ENCODE results near the gene CLK2.
"Not testable (repeated sequence)": the region's sequence is repeated elsewhere in the genome, so short reads cannot be mapped to it uniquely, and the experiment has no call there.

DNA sequence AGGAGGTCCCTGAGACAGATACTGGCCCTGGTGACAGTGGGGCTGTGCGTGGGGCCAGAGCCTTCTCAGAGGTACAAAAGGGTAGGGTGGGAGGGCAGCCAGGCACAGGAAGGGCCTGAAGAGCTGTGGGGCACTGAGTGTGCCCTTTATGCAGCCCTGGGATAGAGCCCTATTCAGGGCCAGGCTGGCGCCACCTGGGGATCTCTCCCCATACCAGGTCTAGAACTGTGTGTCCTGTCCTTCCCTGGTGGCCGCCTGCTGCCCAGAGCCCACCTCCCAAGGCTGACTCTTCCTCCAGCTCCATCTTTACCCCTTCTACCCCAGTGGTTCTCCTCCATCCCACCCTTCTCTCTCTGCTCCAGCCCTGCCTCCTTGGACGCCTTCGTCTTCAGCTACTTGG is 39.8 kb downstream of the CLK2 start:
- TF ChIP-seq CREM (IDR thresholded peaks at IDR 0.05); CREM (CRISPR knock-in tag; IDR thresholded peaks at IDR 0.05); ZNF501 (CRISPR knock-in tag; IDR thresholded peaks at IDR 0.05); ZNF432 (CRISPR knock-in tag; IDR thresholded peaks at IDR 0.05; ENCODE audit: borderline replicate concordance); PLRG1 (conservative IDR thresholded peaks at IDR 0.05); ARID2 (CRISPR knock-in tag; IDR thresholded peaks at IDR 0.05; ENCODE audit: borderline replicate concordance); ZBTB21 (CRISPR knock-in tag; IDR thresholded peaks at IDR 0.05); ZMYM4 (CRISPR knock-in tag; IDR thresholded peaks at IDR 0.05): not testable (repeated sequence)
- TF ChIP-seq, protein P1, sequence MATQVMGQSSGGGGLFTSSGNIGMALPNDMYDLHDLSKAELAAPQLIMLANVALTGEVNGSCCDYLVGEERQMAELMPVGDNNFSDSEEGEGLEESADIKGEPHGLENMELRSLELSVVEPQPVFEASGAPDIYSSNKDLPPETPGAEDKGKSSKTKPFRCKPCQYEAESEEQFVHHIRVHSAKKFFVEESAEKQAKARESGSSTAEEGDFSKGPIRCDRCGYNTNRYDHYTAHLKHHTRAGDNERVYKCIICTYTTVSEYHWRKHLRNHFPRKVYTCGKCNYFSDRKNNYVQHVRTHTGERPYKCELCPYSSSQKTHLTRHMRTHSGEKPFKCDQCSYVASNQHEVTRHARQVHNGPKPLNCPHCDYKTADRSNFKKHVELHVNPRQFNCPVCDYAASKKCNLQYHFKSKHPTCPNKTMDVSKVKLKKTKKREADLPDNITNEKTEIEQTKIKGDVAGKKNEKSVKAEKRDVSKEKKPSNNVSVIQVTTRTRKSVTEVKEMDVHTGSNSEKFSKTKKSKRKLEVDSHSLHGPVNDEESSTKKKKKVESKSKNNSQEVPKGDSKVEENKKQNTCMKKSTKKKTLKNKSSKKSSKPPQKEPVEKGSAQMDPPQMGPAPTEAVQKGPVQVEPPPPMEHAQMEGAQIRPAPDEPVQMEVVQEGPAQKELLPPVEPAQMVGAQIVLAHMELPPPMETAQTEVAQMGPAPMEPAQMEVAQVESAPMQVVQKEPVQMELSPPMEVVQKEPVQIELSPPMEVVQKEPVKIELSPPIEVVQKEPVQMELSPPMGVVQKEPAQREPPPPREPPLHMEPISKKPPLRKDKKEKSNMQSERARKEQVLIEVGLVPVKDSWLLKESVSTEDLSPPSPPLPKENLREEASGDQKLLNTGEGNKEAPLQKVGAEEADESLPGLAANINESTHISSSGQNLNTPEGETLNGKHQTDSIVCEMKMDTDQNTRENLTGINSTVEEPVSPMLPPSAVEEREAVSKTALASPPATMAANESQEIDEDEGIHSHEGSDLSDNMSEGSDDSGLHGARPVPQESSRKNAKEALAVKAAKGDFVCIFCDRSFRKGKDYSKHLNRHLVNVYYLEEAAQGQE (IDR thresholded peaks at IDR 0.05; ENCODE audit: borderline replicate concordance in 1 of 2, low read depth in 1 of 2, low read length in 2 of 2): not testable (repeated sequence)
- TF ChIP-seq, protein P2, sequence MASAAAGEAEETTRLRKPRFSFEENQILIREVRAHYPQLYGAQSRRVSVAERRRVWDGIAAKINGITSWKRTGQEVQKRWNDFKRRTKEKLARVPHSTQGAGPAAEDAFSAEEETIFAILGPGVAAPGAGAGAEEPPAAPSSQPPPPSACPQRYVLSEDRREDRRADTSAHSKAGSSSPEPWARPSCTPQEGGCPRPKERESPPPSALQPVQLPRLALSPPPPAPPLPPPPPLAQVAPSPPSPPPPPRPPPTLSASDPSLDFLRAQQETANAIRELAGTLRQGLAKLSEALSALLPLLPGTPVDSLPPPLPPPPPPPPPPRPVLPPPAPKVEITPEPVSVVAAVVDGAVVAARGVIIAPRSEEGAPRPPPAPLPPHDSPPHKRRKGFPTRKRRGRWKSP (CRISPR knock-in tag; IDR thresholded peaks at IDR 0.05): not testable (repeated sequence)
- TF ChIP-seq, protein P3, sequence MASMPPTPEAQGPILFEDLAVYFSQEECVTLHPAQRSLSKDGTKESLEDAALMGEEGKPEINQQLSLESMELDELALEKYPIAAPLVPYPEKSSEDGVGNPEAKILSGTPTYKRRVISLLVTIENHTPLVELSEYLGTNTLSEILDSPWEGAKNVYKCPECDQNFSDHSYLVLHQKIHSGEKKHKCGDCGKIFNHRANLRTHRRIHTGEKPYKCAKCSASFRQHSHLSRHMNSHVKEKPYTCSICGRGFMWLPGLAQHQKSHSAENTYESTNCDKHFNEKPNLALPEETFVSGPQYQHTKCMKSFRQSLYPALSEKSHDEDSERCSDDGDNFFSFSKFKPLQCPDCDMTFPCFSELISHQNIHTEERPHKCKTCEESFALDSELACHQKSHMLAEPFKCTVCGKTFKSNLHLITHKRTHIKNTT (CRISPR knock-in tag; IDR thresholded peaks at IDR 0.05): not testable (repeated sequence)
- TF ChIP-seq, protein P4, sequence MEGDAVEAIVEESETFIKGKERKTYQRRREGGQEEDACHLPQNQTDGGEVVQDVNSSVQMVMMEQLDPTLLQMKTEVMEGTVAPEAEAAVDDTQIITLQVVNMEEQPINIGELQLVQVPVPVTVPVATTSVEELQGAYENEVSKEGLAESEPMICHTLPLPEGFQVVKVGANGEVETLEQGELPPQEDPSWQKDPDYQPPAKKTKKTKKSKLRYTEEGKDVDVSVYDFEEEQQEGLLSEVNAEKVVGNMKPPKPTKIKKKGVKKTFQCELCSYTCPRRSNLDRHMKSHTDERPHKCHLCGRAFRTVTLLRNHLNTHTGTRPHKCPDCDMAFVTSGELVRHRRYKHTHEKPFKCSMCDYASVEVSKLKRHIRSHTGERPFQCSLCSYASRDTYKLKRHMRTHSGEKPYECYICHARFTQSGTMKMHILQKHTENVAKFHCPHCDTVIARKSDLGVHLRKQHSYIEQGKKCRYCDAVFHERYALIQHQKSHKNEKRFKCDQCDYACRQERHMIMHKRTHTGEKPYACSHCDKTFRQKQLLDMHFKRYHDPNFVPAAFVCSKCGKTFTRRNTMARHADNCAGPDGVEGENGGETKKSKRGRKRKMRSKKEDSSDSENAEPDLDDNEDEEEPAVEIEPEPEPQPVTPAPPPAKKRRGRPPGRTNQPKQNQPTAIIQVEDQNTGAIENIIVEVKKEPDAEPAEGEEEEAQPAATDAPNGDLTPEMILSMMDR (CRISPR knock-in tag; IDR thresholded peaks at IDR 0.05): not testable (repeated sequence)

Measured in HepG2 (cell line).